Caco-2 (cell line): Measurements from ENCODE around the gene PLCE1. TPM values are rescaled to one million over a fixed set of nuclear protein-coding genes. Genes with fewer than 3 reads are reported as not detected.

Source experiments
- BruUV-seq: library from RNA; stranded (reverse); fragments of 400-500 nt; replicated peaks from 2 replicates; lab custom pipeline; 2021; lab: Mats Ljungman, UMichigan
- CTCF ChIA-PET: fragments of 300-600 bp; sonication (Branson Sonifier 250); formaldehyde crosslinking; loops from one replicate; lab custom pipeline; 2022; ENCODE audit warnings: antibody characterized with exemption; lab: Charles Lee
- POLR2A ChIA-PET: fragments of 300-600 bp; sonication (Branson Sonifier 250); formaldehyde crosslinking; loops from one replicate; lab custom pipeline; 2022; ENCODE audit warnings: antibody characterized with exemption; lab: Charles Lee
- DNase-seq, 2 experiments: peaks; one replicate each; pipeline versions ENCODE4 v3.0.0 to v3.0.0-alpha.2; 2020 to 2022
- H3K27me3 ChIP-seq: replicated peaks from 2 replicates; pipeline ENCODE4 v1.6.0; 2011; ENCODE audit warnings: low read length; ENCODE audit not compliant: control insufficient read depth, insufficient read depth
- H3K36me3 ChIP-seq: 2 replicates; pipeline ENCODE4 v1.5.1; 2011; ENCODE audit warnings: low read length; ENCODE audit not compliant: control insufficient read depth, insufficient read depth
- H3K4me1 ChIP-seq: fragments of 250-450 bp; sonication (Bioruptor Pico); 2 replicates; pipeline ENCODE4 v1.5.1; 2020; ENCODE audit warnings: mild to moderate bottlenecking
- H3K4me3 ChIP-seq: 2 replicates; pipeline ENCODE4 v1.5.1; 2011; ENCODE audit warnings: low read depth, mild to moderate bottlenecking, control low read depth, low read length
- H3K9me3 ChIP-seq: fragments of 250-450 bp; sonication (Bioruptor Pico); 2 replicates; pipeline ENCODE4 v1.5.1; 2020; ENCODE audit warnings: mild to moderate bottlenecking, moderate library complexity
- H3K27ac Mint-ChIP-seq: one replicate; pipeline ENCODE4 v1.8.0; 2022; ENCODE audit warnings: mixed read lengths; ENCODE audit not compliant: unreplicated experiment
- H3K27me3 Mint-ChIP-seq: one replicate; pipeline ENCODE4 v1.8.0; 2022; ENCODE audit warnings: mixed read lengths; ENCODE audit not compliant: insufficient read depth, unreplicated experiment
- H3K36me3 Mint-ChIP-seq: one replicate; pipeline ENCODE4 v1.8.0; 2022; ENCODE audit warnings: mild to moderate bottlenecking, mixed read lengths; ENCODE audit not compliant: insufficient read depth, unreplicated experiment
- H3K4me1 Mint-ChIP-seq: one replicate; pipeline ENCODE4 v1.8.0; 2022; ENCODE audit warnings: low read depth, mixed read lengths; ENCODE audit not compliant: unreplicated experiment
- H3K4me3 Mint-ChIP-seq: one replicate; pipeline ENCODE4 v1.8.0; 2022; ENCODE audit warnings: mild to moderate bottlenecking, moderate library complexity, mixed read lengths; ENCODE audit not compliant: unreplicated experiment
- H3K9me3 Mint-ChIP-seq: one replicate; pipeline ENCODE4 v1.8.0; 2022; ENCODE audit warnings: mixed read lengths; ENCODE audit not compliant: unreplicated experiment
- intact Hi-C: fragments of 100-400 bp; cut with micrococcal nuclease; formaldehyde crosslinking; loops from one replicate; pipeline ENCODE4 v1.10.0; 2022; ENCODE audit not compliant: unreplicated experiment
- total RNA-seq: library from RNA; stranded (reverse); gene quantifications from 2 replicates; pipeline ENCODE4 v1.2.3, GENCODE V29; 2022
- TF ChIP-seq, protein P1 (sequence below), 2 experiments: fragments of 200-600 bp in 1 of 2; IDR thresholded peaks; 1 replicate in 1 of 2; 2 replicates in 1 of 2; pipeline versions ENCODE4 v1.5.1 to v1.8.0; 2011 to 2022; ENCODE audit warnings: antibody characterized with exemption in 1 of 2, control low read depth in 1 of 2, inconsistent platforms in 1 of 2, low read depth in 1 of 2, low read length in 1 of 2, mild to moderate bottlenecking in 1 of 2, moderate library complexity in 1 of 2; ENCODE audit not compliant: insufficient read depth in 1 of 2, severe bottlenecking in 1 of 2, unreplicated experiment in 1 of 2

PLCE1 gene
- total RNA-seq, 1 experiment from 2014 or later = 12.8 TPM

DNA sequence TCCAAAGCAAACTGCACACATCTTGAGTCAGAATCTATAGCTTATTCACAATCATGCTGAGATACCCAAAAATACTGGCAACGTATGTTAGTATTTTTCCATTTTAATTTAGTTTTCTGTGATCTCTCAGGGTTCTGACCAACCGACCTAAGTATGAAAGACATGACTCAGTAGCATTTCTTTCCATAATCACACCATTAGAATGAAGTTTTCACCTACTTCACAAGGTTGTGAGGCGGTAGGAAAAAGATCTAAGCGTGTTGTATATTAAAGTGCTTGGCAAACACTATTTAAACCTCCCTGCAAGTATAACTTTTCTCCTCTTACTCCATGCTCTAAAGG, 49.1 kb downstream of the PLCE1 start:
- peaks cover 14% of the 10 kb centered on the region for H3K4me1 ChIP-seq
- Mint-ChIP-seq H3K4me1 (no peaks in the 10 kb centered on the region), H3K4me3 (no peak overlapping the region), H3K27me3 (no peaks in the 10 kb centered on the region), H3K27ac (no peak overlapping the region), H3K36me3 (no peaks in the 10 kb centered on the region), H3K9me3 (no peaks in the 10 kb centered on the region)
- ChIA-PET CTCF (no interaction called here), POLR2A (no interaction called here)
- TF ChIP-seq, protein P1, sequence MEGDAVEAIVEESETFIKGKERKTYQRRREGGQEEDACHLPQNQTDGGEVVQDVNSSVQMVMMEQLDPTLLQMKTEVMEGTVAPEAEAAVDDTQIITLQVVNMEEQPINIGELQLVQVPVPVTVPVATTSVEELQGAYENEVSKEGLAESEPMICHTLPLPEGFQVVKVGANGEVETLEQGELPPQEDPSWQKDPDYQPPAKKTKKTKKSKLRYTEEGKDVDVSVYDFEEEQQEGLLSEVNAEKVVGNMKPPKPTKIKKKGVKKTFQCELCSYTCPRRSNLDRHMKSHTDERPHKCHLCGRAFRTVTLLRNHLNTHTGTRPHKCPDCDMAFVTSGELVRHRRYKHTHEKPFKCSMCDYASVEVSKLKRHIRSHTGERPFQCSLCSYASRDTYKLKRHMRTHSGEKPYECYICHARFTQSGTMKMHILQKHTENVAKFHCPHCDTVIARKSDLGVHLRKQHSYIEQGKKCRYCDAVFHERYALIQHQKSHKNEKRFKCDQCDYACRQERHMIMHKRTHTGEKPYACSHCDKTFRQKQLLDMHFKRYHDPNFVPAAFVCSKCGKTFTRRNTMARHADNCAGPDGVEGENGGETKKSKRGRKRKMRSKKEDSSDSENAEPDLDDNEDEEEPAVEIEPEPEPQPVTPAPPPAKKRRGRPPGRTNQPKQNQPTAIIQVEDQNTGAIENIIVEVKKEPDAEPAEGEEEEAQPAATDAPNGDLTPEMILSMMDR (IDR thresholded peaks at IDR 0.05; ENCODE audit: insufficient read depth in 1 of 2, low read depth in 1 of 2, low read length in 1 of 2, severe bottlenecking in 1 of 2, unreplicated experiment in 1 of 2) = no peak
- no TSS peak for BruUV-seq
- H3K4me3 ChIP-seq = no peak overlapping the region
- DNase-seq = no peak
- H3K27me3 ChIP-seq = no peaks in the 10 kb centered on the region
- no peaks in the 10 kb centered on the region for H3K36me3 ChIP-seq
- intact Hi-C loops = no loop called here
- no peaks in the 10 kb centered on the region for H3K9me3 ChIP-seq

Other genes with a start within 250 kb of the PLCE1 start
- 0.48 and 1.1 TPM in 2 replicates for gene LGI1, start 236.0 kb upstream of the PLCE1 start, total RNA-seq
- 10.6 and 11.0 TPM in 2 replicates for gene SLC35G1, start 100.0 kb upstream of the PLCE1 start, total RNA-seq